Esophagus squamous epithelium (tissue), 5 donors: ENCODE results near the gene PRKN. TPM values are rescaled to one million over a fixed set of nuclear protein-coding genes. Genes with fewer than 3 reads are reported as not detected.

Experiments used
- DNase-seq: peaks from one replicate; lab custom pipeline; 2025; lab: John Stamatoyannopoulos, UW
- H3K27ac ChIP-seq, 4 donors: fragments of 200-600 bp; sonication (generic); one replicate each; pipeline ENCODE4 v1.5.1; 2016 to 2019; ENCODE audit warnings: mild to moderate bottlenecking in 1 of 4
- H3K27me3 ChIP-seq, 4 donors: fragments of 200-600 bp; sonication (generic); 1 replicate in 3 of 4; 2 replicates in 1 of 4; pipeline versions ENCODE4 v1.5.1 to v1.6.0; 2017 to 2021; ENCODE audit warnings: antibody characterized with exemption in 1 of 4
- H3K36me3 ChIP-seq, 3 donors: fragments of 200-600 bp; sonication (generic); one replicate each; pipeline ENCODE4 v1.5.1; 2016 to 2019
- H3K4me1 ChIP-seq, 3 donors: fragments of 200-600 bp; sonication (generic); one replicate each; pipeline ENCODE4 v1.5.1; 2017 to 2019
- H3K4me3 ChIP-seq, 4 donors: fragments of 200-600 bp; sonication (generic); 1 replicate in 3 of 4; 2 replicates in 1 of 4; pipeline ENCODE4 v1.5.1; 2016 to 2019; ENCODE audit warnings: mild to moderate bottlenecking in 2 of 4, moderate library complexity in 1 of 4
- H3K9me3 ChIP-seq, 3 donors: fragments of 200-600 bp; sonication (generic); one replicate each; pipeline ENCODE4 v1.5.1; 2016 to 2019
- CTCF ChIP-seq, 6 experiments: fragments of 450-650 bp in 4 of 6; fragments of 200-600 bp in 2 of 6; sonication (generic) in 2 of 6; IDR thresholded peaks; one replicate each; pipeline ENCODE4 v1.5.1; 2016 to 2019; ENCODE audit warnings: antibody characterized with exemption in 6 of 6, mild to moderate bottlenecking in 4 of 6, moderate library complexity in 4 of 6
- POLR2A ChIP-seq, 4 donors: fragments of 450-650 bp; IDR thresholded peaks; one replicate each; pipeline ENCODE4 v1.6.1; 2017; ENCODE audit warnings: antibody characterized with exemption in 4 of 4, mild to moderate bottlenecking in 4 of 4, moderate library complexity in 3 of 4
- WGBS, 2 donors: methylation state at CpG; one replicate each; pipeline ENCODE4 v1.1.5; 2018; 5-methylcytosine and 5-hydroxymethylcytosine counted together
- intact Hi-C: fragments of 100-400 bp; cut with DNase I; formaldehyde crosslinking; loops from one replicate; pipeline ENCODE4 v1.15.0; 2022
- total RNA-seq, 4 donors: library from RNA; depleted of rRNA; stranded (reverse); fragments of >200 nt; gene quantifications; one replicate each; pipeline ENCODE4 v1.1.0, GENCODE V29; 2016
- donor health status: DM: yes; HTN: yes; CAD: no.

The PRKN gene
- total RNA-seq, 4 donors from 2014 or later, result 0.70 to 5.5 (median 2.2) TPM

GRCh38 chr6:162147805-162148204 is 579.8 kb downstream of the PRKN start:
- intact Hi-C loops, result no loop called here
- WGBS, 2 donors, result 74 to 87% methylated on average over 3 of the region's 3 CpGs

GRCh38 chr6:162147281-162147680 is 580.3 kb downstream of the PRKN start:
- no peaks in the 10 kb centered on the region for H3K27me3 ChIP-seq
- no peak overlapping the region for H3K4me3 ChIP-seq
- no peaks in the 10 kb centered on the region for H3K36me3 ChIP-seq
- no peak for TF ChIP-seq CTCF (IDR thresholded peaks at IDR 0.05)
- TF ChIP-seq POLR2A (IDR thresholded peaks at IDR 0.05), result no peak
- WGBS, 2 donors, result 45 to 52% methylated on average over 1 of the region's 1 CpG
- no peaks in the 10 kb centered on the region for H3K4me1 ChIP-seq
- intact Hi-C loops, result no loop called here
- H3K27ac ChIP-seq, result no peak overlapping the region
- DNase-seq, result no peak
- H3K9me3 ChIP-seq, result no peaks in the 10 kb centered on the region

More at GRCh38 chr6:162147805-162148204, 579.8 kb downstream of the PRKN start:
- Histone ChIP-seq H3K4me3 (no peak overlapping the region), H3K4me1 (no peaks in the 10 kb centered on the region), H3K9me3 (no peaks in the 10 kb centered on the region), H3K27me3 (no peaks in the 10 kb centered on the region), H3K36me3 (no peaks in the 10 kb centered on the region), H3K27ac (no peak overlapping the region)
- no peak for DNase-seq
- TF ChIP-seq CTCF (IDR thresholded peaks at IDR 0.05) (no peak), POLR2A (IDR thresholded peaks at IDR 0.05) (no peak)

- H3K4me1 ChIP-seq, result no peaks in the 10 kb centered on the region
- DNase-seq, result no peak
- 70 to 73% methylated on average over 7 of the region's 7 CpGs for WGBS, 2 donors
- TF ChIP-seq POLR2A (IDR thresholded peaks at IDR 0.05) (no peak), CTCF (IDR thresholded peaks at IDR 0.05) (no peak)
- intact Hi-C loops, result no loop called here
- peaks cover 0 to 9% (median 5%) of the 10 kb centered on the region in 3 donors for H3K9me3 ChIP-seq
- no peak overlapping the region for H3K4me3 ChIP-seq
- no peaks in the 10 kb centered on the region for H3K27me3 ChIP-seq
- H3K36me3 ChIP-seq, result no peaks in the 10 kb centered on the region
- no peak overlapping the region for H3K27ac ChIP-seq
These were observed 587.2 kb downstream of the PRKN start for GRCh38 chr6:162140251-162140852.

DNA sequence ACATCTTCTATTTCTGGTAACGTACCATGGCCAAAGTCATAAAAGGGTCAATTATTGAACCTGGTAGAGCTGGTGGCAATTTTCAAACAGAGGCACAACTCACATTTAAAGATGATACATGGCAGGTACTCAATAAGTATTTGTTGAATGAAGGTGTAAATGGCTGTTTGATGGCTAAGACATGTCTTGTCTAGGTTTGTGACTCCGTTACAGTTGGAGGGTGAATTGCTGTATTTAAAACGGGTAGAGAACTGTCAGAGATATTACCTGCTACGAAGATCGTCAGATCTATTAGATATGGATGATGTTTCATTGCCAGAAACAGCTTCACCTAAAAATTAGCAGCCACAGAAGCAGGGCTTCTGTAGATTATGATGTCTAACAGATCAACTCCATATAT is 601.9 kb downstream of the PRKN start:
- Histone ChIP-seq H3K27ac (no peak overlapping the region), H3K36me3 (no peaks in the 10 kb centered on the region), H3K9me3 (no peaks in the 10 kb centered on the region), H3K4me3 (no peak overlapping the region), H3K27me3 (no peaks in the 10 kb centered on the region), H3K4me1 (no peaks in the 10 kb centered on the region)
- WGBS, 2 donors, result 75 to 80% methylated on average over 5 of the region's 5 CpGs
- intact Hi-C loops, result no loop called here
- TF ChIP-seq CTCF (IDR thresholded peaks at IDR 0.05), result no peak
- no peak for TF ChIP-seq POLR2A (IDR thresholded peaks at IDR 0.05)
- no peak for DNase-seq

DNA sequence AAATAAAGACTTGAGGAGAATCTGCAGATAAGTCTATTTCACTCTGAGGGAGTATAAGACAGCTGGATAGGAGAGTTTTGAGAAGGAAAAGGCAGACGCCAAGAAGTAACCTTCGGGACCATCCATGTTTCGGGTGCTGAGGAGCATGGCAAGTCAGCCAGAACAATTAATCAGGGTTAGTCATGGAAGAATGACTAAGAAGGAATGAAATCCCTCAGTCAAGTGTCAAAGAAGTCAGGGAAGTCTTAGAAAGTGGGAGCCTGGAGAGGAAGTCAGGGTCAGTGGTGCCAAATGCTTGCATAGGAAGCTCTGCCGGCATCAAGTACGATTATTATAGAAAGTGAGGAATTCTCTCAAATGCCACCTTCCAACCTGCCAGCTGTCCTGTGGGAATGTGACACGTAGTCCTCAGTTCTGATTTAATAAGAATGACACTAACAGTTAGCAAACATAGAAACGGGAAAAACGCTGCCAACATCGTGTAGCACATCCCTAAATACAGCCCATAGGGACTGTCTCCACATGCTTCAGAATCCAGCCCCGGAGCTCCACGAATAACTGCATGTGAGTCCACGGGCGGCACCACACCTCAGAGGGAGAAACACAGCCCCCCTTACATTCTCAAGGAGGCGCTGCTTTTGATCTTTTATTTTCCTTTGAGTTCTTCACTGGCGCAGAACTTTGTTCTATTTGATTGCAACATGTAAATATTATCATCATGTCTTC is 602.7 kb downstream of the PRKN start:
- no peaks in the 10 kb centered on the region for H3K9me3 ChIP-seq
- H3K36me3 ChIP-seq, result no peaks in the 10 kb centered on the region
- H3K27ac ChIP-seq, result no peak overlapping the region
- DNase-seq, result no peak
- TF ChIP-seq POLR2A (IDR thresholded peaks at IDR 0.05) (no peak), CTCF (IDR thresholded peaks at IDR 0.05) (no peak)
- WGBS, 2 donors, result 67 to 83% methylated on average over 14 to 15 of the region's 15 CpGs
- peaks cover 0 to 1% (median 0%) of the 10 kb centered on the region in 3 donors for H3K4me1 ChIP-seq
- intact Hi-C loops, result no loop called here
- no peaks in the 10 kb centered on the region for H3K27me3 ChIP-seq
- no peak overlapping the region for H3K4me3 ChIP-seq
